ENCODE results near the gene CPM.
"Not testable (repeated sequence)": the region's sequence is repeated elsewhere in the genome, so short reads cannot be mapped to it uniquely, and the experiment has no call there.

The CPM gene

GRCh38 chr12:68844788-68845695, 87.9 kb downstream of the CPM start:
- no peak for DNase-seq

DNA sequence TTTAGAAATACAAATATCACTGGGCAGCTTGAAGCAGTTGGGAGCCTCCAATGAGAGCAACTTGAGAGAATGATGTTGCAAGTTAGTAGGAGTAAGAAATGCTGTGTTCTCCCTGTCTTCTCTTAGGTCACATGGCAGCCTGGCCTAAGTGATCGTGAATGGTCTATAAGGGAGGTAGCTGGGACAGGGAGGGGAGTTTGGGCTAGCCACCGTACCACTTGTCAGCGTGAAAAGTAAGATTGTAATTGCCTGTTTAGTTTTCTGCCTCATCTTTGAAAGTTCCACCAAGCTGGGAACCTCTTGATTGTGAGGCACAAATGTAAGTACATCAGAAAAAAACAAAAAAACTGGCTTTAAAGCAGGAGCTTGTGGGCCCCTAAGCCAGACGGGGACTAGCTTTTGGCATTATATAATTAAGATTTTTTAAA, 88.6 kb downstream of the CPM start:
- DNase-seq = no peak

DNA sequence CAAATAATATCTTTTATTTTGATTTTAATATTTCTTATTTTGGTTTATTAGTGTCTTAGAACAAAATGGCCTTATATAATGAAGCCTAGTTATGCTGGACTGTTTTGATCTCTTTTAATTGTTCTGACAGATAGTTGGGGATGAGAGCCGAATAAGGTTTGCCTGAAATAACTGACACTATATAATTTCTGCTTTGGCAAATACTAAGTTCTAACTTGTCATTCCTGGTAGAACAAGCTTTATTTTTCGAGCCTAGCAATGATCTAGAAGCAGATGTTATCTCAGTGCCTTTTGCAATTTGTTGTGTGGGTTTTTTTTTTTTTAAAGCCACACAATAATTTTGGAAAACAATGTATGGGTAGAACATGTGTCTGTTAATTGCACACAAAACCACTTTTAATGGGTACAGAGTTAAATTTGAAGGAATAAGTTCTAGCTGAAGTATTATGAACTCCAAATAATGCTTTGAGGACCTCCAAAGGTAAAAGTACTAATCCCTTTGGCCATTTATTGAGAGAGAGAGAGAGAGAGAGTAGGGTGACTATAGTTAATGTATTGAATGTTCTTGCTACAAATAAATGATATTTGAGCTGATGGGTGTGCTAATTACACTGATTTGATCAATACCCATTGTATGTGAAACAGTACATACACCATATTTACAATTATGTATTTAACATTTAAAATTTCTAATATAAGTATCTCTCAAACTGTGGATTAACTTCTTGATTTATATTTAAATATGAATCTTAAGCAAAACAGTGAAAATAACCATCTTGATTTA, 90.0 kb downstream of the CPM start:
- DNase-seq = no peak

GRCh38 chr12:68842123-68842522, 90.8 kb downstream of the CPM start:
- DNase-seq = no peak

- no peak for DNase-seq
Observed at GRCh38 chr12:68841717-68842116, 91.3 kb downstream of the CPM start.

DNA sequence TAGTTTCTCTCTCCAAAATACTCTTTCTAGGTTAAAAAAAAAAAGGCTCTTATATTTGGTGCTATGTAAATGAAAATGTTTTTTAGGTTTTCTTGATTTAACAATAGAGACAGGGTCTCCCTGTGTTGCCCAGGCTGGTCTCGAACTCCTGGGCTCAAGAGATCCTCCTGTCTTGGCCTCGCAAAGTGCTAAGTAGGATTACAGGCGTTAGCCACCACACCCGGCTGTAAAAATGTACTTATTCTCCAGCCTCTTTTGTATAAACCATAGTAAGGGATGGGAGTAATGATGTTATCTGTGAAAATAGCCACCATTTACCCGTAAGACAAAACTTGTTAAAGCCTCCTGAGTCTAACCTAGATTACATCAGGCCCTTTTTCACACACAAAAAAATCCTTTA, 91.8 kb downstream of the CPM start:
- DNase-seq = not testable (repeated sequence)

DNA sequence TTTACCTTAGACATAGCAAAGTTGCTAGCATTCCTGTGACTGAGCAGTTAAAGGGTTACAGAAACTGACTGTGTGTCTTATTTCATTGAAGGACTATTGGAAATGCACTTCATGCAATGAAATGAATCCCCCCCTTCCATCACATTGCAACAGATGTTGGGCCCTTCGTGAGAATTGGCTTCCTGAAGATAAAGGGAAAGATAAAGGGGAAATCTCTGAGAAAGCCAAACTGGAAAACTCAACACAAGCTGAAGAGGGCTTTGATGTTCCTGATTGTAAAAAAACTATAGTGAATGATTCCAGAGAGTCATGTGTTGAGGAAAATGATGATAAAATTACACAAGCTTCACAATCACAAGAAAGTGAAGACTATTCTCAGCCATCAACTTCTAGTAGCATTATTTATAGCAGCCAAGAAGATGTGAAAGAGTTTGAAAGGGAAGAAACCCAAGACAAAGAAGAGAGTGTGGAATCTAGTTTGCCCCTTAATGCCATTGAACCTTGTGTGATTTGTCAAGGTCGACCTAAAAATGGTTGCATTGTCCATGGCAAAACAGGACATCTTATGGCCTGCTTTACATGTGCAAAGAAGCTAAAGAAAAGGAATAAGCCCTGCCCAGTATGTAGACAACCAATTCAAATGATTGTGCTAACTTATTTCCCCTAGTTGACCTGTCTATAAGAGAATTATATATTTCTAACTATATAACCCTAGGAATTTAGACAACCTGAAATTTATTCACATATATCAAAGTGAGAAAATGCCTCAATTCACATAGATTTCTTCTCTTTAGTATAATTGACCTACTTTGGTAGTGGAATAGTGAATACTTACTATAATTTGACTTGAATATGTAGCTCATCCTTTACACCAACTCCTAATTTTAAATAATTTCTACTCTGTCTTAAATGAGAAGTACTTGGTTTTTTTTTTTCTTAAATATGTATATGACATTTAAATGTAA, 93.5 kb downstream of the CPM start:
- no peak for DNase-seq

DNA sequence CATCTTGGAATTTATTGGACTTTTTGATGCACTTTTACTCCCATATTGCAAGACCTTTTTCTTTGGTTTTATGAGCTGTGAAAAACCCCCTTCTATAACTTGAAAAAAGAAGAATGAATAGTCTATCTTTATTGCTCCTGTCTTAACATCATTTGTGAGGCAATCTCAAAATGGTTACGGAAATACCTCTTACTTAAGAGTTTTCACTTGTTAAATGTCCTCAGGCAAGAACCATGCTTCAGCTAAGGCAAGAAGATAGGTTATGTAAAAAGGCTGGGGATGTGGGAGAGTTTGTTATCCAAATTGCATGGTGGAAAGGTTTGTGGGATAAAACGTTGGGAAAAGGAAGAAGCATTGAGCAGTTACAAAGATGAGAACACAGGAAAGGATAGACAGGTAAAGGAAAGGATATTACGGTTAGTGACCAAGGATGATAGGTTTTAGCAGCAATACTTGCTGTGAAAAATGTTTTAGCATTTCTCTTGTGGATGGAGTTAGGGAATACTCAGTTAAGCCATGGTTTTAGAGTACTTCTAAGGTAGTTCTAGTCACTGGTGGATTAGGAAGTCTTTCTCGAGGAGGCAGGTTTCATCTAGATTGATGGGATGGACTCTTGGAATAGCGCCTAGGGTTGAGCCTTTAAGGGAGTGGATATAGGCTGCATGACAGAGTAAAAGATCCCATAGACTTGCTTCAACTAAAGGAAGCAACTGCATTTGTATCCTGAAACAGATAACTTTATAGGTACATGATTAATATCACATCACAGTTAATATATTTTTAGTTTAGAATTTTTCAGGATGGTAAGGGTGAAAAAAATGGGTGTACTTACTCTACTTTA, 94.7 kb downstream of the CPM start:
- DNase-seq = no peak

GRCh38 chr12:68837215-68837614, 95.8 kb downstream of the CPM start:
- no peak for DNase-seq

DNA sequence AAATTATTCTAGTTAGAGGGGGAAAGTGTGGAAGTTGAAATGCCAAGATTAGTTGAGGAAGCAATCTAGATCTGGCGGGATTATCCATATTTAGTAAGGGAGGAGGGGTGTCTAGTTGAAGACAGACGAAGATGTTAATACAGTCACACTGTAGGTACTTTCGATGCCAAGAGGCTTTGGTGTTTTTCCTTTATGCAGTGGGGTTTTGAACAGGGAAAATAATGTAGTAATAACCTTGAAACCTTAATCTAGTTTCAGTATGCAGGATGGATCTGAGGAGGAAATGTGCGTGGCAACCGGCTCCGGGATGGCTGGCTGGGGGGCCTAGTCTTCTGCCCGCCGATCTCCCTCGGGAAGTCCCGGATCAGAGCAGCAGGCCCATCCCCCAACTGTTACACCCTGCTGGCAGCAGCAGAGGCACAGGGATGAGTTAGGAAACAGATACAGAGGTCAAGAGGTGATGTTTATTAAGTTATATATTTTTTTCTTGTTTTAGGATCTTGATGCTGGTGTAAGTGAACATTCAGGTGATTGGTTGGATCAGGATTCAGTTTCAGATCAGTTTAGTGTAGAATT, 97.5 kb downstream of the CPM start:
- DNase-seq = no peak

DNA sequence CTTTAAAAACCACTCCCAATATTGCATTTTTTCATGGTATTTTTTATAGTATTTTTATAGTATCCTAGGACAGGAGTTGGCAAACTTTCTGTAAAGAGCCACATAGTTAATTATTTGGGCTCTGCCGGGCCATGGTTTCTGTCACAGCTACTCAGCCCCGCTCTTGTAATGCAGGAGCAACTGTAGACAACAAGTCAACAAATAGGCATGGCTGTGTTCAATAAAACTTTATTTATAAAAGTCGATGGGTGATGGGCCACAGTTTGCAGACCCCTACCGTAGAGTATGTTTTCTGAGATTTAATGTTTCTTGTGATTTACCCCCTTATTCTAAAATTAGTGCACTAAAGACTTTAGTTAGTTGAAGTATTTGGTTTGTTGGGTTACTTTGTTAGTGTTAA, 99.5 kb downstream of the CPM start:
- no peak for DNase-seq

DNA sequence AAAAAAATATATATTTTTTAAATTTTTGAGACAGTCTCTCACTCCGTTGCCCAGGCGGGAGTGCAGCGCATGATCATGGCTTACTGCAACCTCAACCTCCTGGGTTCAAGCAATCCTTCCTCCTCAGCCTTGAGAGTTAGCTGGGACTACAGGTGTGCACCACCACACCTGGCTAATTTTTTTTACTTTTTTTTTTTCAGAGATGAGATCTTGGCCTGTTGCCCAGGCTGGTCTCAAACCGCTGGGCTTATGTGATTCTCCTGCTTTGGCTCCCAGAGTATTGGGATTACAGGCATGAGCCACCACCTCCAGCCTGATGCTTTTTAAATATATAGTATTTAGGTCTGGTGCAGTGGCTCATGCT, 100.5 kb downstream of the CPM start:
- DNase-seq = no peak

DNA sequence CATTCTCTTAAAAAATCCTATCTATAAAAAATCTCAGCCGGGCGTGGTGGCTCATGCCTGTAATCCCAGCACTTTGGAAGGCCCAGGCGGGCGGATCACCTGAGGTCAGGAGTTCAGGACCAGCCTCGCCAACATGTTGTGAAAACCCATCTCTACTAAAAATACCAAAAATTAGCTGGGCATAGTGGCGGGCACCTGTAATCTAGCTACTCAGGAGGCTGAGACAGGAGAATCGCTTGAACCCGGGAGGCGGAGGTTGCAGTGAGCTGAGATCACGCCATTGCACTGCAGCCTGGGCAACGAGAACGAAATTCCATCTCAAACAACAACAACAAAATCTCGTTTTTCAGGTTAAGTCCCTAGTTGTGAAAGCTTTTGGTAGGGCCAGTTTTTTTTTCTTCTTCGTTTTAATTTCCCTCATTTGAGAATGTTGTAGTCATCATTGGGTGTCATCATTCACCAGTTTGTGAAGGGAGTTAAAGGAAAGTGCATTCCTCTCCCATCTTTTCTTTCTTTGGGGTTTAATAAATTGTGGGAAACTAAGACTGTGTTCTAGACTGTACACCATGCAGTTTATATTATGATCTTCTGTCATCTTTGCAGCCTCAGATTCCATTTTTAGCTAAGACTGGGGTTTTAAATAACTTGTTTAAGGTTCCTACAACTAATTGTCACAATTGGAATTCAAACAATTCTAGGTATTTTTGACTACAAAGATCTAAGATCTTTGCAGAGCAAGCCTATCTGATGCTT, 101.0 kb downstream of the CPM start:
- no peak for DNase-seq

DNA sequence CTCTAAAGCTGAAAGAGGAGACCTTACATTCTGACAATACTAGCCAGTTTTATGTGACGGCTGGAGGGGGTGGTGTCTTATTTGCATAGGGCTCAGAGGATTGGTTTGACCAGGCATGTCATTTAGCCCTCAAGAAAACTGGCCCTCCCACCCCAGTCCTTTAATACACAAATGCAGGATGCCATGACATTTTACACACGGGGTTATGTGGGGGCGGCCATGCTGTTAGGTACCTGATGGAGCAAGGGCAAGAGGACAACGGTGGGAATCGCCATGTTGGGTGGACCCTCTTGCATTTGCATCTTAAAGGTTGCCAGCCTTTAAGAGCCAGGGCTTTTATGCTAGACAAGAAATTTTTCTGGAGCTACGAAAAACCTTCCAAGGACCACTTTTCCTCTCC, 101.7 kb downstream of the CPM start:
- no peak for DNase-seq

GRCh38 chr12:68828672-68829068, 104.3 kb downstream of the CPM start:
- DNase-seq = no peak

DNA sequence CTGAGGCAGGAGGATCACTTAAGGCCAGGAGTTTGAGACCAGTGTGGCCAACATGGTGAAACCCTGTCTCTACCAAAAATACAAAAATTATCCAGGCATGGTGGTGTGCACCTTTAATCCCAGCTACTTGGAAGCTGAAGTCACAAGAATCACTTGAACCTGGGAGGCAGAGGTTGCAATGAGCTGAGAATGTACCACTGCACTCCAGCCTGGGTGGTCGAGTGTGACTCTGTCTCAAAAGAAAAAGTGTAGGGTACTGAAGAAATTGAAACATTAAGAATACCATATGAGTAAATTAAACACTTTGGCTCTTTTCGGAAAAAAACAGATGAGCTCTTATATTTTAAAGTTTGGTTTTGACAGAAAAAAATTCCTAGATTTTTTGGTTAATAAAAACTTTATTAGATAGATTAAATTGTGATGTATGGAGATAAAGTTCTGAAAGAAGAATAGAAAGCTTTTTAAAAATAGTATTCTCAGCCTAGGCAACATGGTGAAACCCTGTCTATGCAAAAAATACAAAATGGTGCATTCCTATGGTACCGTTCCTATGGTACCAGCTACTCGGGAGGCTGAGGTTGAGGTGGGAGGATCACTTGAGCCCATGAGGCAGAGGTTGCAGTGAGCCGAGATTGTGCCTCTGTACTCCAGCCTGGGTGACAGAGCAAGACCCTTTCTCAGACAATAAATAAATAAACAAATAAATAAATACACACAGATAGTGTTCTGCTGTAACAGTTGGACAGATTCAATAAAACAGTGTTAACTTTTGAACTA, 104.9 kb downstream of the CPM start:
- no peak for DNase-seq

- DNase-seq = no peak
Observed at GRCh38 chr12:68825569-68826217, 107.3 kb downstream of the CPM start.

GRCh38 chr12:68824597-68825250, 108.2 kb downstream of the CPM start:
- no peak for DNase-seq

DNA sequence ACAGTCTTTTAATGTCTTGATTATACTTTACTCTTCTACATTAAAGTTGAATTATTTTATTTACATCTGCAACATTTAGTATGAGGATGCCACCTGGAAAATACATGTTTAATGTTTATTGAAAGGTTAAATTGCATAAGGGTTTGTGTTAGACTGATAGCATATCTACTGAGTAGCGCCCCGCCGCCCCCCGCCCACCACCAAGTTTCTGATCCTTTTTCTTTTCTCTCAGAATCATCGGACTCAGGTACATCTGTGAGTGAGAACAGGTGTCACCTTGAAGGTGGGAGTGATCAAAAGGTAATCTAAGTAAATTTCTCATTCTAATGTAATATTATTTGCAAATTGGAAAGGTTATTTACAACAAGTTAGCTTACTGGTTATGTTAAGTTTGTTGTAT, 108.8 kb downstream of the CPM start:
- no peak for DNase-seq
